GM21447 (cell line): Measurements from ENCODE around the gene UBE2V1.
"Not testable (repeated sequence)": the region's sequence is repeated elsewhere in the genome, so short reads cannot be mapped to it uniquely, and the experiment has no call there.

ENCODE experiments used
- ATAC-seq: cut with Tn5 transposase; IDR thresholded peaks from one replicate; pipeline ENCODE4 v1.9.1; 2021; ENCODE audit not compliant: unreplicated experiment

Gene UBE2V1

DNA sequence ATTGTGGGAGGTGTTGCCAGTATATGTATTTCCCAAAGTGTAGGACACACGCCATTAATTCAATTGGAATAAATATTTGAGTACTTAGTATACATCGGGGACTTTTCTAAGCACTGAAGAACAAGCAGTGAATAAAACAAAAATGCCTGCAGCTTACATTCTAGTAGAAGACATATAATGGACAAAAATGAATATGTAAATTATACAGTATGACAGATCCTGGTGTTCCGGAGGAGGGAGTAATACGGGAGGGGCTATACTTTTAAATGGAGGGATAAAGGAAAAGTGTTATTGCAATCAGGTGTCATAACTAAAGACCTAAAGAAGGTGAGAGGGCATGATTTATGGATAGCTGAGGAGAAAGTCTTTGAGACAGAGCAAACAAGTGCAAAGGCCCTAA, 15.1 kb downstream of the UBE2V1 start:
- no peak for ATAC-seq

DNA sequence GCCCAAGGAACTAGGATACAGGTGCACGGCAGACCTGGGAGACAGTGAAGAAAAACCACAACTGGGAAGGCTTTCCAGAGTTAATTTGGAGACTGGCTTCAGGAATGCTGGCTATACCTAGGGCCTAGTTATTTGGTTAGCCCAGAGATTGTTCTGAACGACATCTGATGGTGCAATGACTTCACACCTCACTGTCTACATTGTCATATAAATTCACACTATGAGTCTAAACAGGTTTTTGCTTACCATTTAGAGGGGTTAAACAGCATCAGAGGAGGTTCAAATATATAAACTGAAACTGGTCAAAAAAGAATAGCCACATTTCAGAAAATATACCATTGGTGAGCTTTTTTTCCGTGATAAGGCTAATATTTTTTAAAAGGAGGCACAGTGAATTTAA, 16.7 kb downstream of the UBE2V1 start:
- ATAC-seq = no peak

DNA sequence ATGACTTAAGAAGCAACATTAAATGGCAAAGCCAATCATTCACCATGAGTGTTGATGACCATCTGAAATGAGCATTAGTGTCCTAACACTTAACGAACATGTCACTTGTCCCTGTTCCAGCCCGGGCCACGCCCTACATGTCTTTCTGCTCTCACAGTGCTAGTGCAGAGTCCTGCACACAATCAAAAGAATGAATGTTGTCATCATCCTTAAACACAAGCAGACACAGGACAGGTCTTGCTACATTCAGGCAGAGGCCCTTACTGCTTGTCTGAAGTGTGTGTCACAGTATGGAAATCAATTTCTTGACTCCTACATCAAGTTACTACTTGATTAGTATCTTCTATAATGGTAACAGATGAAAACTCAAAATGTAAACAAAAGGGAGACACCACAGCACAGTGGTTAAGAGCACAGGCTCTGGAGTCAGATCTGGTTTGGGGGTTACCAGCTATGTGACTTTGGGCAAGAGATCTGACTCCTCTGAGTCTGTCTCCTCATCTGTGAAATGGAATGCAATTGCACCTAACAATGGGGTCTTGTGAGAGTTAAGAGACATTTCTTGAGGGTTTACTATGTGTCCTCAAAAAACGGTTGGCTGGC, 17.4 kb downstream of the UBE2V1 start:
- no peak for ATAC-seq

DNA sequence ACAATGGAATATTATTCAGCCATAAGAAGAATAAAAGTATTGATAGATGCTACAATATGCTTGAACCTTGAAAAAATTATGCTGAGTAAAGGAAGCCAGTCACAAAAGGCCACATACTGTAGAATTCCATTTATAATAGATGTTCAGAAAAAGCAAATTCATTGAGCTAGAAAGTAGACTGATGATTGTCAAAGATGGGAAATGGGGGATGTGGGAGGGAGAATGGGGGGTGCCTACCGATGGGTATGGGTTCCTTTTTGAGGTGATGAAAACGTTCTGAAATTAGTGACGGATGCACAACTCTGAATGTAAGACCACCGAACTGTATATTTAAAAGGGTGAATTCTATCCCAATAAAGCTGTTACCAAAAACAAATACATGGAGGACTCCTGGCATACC, 18.4 kb downstream of the UBE2V1 start:
- ATAC-seq = no peak

DNA sequence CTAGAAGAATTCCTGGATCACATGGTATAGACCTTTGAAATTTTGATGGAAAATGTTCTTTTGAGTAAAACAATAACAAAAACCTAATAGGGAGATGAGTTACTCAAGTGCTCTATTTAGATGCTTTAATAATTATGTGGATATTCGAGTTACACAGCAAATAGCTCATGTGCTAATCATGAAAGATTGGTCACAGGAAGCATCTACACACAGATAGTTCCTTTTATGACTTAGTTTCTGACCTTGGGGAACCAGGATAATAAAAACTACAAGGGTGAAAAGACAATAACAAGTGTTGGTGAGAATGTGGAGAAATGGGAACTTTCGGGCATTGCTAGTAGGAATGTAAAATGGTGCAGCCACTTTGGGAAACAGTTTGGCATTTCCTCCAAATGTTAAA, 19.7 kb downstream of the UBE2V1 start:
- no peak for ATAC-seq

DNA sequence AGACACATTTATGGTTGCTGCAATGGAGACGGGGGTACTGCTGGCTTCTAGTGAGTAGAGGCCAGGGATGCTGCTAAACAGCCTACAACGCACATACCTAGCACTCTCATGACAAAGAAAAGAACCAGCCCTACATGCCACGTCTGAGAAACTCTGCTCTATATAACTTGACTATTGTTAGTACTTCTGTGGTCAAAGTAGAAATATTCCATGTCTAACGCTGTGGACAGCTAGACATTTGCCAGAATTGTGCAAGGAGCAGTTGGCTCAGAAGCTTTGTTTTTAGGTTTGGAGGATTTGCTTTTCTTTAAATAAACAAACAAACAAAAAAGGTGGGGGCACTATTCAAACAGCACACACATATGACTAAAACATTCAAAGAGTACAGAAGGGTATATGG, 20.5 kb downstream of the UBE2V1 start:
- no peak for ATAC-seq

DNA sequence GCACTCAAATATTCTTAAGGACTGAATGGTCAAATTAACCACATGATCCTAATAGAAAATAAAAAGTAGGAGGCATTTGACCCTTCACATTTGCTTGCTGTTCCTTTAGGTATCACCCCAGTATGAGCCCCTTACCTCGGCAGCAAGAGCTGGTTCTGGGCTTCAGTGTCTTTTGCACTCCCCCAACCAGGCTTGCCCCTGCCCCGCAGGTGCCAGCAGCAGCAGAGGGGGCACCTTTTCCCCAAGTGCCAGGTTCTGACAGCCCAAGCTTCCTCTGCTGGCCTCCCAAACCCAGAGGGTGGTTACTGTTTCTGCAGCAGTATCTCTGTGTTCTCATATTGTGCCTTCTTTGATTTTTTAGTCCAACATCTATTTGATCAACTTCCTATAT, 23.2 kb downstream of the UBE2V1 start:
- ATAC-seq = no peak

DNA sequence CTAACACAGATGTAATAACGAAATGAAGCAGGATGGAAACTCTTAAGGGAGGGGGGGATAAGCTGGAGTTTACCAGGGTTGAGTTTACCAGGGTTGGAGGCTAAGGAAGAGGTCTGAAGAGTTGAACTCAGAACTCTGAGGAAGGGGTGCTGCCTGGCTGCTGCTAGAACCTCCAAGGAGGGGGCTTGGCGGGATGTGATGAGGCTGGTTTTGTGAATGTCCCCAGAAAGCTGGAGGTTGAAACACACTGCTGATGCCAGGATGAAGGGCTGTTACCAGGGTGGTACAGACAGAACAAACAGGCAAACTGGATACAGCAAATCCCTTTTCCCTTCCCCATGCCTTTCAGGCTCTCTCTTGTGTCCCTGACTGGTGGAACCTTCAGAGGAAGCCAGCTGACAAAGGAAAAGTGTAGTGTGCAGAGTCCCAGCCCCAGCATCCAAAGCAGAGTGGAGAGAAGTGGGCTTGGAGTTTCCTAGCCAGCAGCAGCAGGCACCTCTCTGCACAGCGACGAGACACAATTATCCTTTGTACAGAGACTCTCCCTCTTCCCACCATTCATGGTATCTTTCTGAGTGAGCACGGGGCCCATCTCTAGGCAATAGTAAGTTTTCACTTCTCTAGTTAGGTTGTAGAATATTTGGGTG, 23.7 kb downstream of the UBE2V1 start:
- ATAC-seq = no peak

DNA sequence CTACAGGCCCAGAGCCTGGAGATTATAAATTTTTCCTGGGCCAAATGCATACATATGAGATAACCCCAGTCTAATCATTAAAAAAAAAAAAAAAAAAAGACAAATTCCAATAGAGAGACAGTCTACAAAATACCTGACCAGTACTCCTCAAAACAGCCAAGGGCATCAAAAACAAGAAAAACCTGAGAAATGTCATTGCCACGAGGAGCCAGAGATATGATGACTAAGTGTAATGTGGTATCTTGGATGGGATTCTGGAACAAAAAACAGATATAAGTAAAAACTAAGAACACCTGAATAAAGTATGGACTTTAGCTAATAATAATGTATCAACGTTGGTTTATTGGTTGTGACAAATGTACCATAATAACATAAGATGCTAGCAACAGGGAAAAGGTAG, 24.9 kb downstream of the UBE2V1 start:
- no peak for ATAC-seq

DNA sequence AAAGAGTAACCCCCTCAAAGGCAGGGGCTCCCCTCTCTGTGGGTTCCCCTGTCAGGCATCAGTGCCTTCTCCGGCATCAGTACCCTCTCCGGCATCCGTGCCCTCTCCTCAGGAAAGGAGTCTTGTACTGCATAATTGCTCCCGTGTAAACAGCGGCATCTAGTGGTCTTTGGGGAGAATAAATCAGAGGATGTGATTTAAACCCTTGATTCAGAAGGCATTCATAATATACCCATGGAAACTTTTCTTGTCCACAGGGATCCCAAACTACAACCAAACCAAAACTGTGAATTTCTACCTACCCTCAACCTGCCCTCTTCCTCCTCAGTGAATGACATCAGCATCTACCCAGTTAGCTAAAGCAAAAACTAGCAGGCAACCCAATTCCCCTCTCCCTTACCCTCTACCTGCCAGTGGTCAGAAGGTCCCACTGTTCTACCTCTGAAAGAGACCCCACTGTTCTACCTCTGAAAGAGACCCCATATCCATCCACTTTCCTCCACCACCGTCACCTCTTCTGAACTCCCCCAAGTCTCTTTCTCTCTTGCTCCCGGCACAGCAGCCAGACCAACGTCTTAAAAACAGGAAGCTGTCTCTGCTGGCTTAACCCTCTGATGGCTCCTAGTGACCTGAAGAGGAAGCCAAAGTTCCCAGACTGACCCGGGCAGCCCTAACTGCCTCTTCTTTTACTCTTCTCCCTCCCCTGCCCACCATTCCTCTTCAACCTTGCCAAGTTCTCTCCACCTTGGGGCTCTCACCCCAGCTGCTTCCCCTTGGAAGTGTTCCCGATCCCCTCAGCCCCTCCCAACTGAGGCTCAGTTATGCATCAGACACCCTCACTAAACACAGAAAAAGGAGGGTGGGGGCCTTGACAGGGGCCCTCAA, 27.2 kb downstream of the UBE2V1 start:
- ATAC-seq = no peak

DNA sequence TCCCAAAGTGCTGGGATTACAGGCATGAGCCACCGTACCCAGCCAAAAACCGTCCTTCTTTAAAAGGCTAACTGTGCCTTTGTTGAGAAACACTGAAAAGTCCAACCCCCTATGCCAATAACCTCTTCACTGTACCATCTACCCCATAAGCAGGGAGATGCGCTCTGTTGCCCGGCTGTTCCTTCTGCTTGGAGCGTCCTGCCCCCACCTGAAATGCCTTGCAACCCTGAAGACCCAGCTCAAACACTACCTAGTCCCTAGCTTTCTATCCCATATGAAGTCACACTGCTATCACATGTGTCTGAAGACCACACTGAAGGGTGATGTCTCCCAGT, 27.8 kb downstream of the UBE2V1 start:
- no peak for ATAC-seq

DNA sequence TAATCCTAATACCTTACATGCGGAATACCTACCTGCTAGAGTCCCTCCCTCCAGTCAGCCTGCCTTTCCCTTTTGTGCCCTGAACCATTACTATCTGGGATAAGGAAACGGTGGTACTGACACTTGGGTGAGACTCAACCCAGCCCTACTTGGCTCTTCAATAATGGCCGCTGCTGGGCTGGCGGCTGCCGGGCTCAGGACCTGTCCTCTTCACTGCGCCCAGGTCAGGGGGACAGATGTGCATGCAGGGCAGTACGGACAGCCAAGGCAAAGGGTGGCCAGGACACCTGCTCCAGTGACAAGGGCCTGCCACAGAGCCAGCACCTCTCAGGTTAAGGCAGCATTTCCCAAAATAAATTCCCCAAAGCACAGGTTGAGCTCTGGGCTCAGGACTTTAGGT, 29.9 kb downstream of the UBE2V1 start:
- no peak for ATAC-seq

DNA sequence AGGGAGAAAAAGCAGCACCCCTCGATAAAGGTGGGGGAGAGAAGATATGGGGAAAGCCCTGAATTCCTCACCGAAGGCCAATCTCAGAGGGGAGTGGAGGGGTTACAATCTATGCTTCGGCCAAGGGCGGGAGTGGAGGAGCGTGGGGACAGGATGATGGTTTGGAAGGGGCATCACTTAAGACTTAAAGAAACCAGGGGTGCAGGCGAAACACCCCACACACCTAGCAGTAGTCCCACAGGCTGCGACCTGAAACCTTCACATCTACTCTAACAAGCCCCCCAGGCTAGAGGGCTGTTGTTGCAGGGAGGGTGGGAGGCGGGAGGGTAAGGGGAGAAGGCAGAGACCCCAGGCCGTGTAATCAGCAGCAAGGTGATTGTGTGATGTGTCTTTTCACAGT, 30.9 kb downstream of the UBE2V1 start:
- not testable (repeated sequence) for ATAC-seq

DNA sequence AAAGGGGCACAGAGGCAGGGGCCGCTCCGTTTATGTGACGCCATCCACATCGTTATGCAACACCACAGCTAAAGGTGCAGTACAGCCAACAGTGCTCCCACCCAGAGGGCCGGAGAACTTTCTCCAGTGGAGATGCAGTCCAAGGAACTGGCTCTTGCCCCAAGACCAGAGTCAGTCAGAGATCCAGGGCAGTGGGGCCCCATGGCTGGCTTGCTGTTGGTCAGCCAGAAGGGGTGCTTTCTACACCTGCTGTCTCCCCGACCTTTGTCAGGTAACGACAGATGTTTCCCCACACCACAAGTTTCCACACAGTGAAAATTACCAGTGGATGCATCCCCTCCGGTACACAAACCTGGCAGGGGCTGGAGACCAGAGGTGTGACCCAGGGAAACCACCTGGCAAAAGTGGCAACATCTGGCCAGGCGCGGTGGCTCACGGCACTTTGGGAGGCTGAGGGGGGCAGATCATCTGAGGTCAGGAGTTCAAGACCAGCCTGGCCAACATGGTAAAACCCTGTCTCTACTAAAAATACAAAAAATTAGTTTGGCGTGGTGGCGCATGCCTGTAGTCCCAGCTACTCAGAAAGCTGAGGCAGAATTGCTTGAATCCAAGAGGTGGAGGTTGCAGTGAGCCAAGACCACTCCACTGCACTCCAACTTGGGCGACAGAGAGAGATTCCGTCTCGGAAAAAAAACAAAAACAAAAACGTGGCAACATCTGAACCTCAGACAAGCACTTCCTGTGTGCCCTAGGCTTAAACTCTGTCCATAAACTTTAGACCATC, 34.9 kb downstream of the UBE2V1 start:
- ATAC-seq = no peak

DNA sequence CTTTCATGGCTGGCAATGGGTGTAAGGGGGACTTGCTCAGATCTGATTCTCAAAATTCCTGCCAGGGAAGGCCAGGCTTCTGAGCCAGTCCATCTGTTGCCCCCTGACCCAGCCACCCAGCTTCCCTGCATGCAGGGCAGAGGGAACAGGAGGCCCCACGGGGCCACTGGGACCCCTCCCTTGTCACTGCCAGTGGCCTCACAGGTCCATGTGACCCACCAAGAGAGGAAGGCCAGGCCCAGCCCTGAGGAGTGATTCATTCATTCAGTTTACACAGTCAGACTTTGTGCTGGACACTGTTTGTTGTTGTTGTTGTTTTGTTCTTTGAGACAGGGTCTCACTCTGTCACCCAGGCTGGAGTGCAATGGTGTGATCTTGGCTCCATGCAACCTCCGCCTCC, 39.5 kb downstream of the UBE2V1 start:
- no peak for ATAC-seq

DNA sequence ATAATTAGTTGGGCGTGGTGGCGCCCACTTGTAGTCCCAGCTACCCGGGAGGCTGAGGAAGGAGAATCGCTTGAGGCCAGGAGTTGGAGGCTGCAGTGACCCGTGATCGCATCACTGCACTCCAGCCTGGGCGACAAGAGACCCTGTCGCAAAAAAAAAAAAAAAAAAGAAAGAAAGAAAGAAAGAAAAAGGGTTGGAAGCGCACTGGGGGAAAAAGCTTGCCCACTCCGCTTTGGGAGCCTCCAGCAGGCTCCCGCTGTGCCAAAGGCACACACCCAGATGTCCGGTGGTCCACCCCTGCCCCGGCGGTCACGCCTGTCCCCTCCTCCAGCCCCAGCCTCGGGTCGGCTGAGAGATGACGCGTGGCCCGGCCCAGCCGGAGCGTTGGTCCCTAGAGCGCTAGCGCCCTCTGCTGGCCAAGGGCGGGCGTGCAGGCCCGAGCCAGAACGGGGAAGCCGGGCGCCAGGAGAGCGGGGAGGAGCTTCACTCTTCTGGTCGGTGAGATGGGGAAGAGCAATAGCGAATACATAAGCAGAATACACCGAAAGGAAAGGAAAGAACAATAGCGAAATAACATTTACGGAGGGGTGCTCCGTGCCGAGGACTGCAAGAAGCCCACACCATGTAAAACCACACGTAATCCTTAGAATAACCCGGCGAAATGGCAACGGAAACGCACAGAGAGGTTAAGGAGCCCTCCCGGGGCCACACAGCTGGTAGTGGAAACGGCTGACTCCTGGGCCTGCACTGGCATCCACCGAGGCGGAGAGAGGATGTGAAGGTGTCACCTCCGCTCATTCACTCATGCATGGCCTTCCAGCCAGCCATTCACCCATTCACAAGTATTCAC, 41.7 kb downstream of the UBE2V1 start:
- ATAC-seq = peak; percentile 91

DNA sequence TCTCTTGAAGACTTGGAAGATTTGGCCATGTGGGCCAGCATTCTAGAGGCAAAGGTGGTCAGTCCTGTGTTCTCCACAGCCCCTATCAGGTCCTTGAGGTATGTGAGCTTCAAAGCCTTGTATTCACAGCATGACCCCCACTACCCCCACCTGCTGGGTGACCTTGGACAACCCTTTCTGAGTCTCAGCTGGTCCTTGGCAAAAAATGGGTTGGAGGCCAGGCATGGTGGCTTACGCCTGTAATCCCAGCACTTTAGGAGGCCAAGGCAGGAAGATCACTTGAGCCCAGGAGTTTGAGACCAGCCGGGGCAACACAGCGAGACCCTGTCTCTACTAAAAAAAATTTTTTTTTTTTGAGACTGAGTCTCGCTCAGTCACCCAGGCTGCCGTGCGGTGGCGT, 42.6 kb downstream of the UBE2V1 start:
- ATAC-seq = no peak

DNA sequence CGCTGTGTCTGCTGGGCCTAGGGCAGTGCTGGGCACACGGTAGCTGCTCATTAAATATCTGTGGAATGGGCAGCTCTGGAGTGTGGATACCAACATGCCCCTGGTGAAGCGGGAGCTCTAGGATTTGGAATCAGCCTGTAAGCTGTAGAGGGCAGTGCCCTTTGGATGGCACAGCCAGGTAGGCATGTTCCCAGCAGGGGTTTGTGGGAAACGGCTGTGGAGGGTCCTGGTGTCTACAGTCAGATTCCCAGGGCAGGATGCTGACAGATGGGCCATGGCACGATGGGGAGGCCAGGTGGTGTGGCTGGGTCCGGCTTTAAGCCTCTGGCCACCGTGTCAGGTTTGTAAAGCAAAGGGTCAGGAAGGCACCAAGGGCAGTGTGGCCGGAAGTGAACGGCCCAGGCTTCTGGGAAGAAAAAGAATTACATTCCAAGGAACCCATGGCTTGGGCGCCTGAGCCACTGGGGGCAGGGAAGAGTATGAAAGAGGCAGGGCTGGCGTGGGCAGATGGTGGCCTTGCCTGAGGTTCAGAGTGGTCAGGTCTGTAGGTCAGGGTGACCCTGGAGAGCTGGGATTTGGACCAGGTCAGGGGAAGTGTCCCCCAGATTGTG, 44.8 kb downstream of the UBE2V1 start:
- ATAC-seq = no peak

DNA sequence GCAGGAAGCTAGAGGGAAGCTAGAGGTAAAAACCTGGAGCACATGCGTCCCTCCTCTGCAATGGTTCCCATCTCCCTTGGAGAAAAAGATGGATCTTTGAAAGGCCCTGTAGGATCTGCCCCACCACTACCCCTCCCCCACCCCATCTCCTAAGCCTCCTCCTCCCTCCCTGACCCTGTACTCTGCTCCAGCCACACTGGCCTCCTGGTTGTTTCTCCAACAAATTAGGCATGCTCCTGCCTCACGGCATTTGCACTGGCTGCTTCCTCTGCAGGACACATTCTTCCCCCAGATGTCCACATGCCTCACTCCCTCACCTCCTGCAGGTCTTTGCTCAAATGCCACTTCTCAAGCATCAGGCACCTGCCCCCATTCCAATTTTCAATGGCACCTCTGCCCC, 45.5 kb downstream of the UBE2V1 start:
- ATAC-seq = no peak

DNA sequence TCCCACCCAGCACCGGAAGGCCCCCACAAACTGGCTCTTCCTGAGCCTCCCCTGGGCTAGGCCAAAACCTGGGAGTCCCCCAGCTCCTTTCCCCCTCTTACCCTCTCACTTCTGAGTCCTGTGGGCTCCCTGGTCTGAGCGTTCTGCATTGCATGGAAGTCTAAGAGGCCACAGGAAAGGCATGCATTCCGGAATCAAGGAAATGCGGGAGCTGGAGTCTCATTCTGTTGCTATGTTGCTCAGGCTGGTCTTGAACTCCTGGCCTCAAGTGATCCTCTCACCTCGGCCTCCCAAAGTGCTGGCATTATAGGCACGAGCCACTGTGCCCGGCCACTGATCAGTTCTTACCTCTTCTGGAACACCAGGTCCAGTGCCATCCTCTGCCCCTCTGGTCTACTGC, 45.9 kb downstream of the UBE2V1 start:
- ATAC-seq = no peak
